HG02571 (cell line): ENCODE measurements around the gene CPLANE1.
"Not testable (repeated sequence)": the region's sequence is repeated elsewhere in the genome, so short reads cannot be mapped to it uniquely, and the experiment has no call there.

Source experiments
- ATAC-seq: cut with Tn5 transposase; IDR thresholded peaks from one replicate; pipeline ENCODE4 v1.9.1; 2021; ENCODE audit warnings: mild to moderate bottlenecking, moderate library complexity; ENCODE audit not compliant: unreplicated experiment

The CPLANE1 gene

GRCh38 chr5:37208883-37209797 is 40.0 kb downstream of the CPLANE1 start:
- ATAC-seq = no peak

DNA sequence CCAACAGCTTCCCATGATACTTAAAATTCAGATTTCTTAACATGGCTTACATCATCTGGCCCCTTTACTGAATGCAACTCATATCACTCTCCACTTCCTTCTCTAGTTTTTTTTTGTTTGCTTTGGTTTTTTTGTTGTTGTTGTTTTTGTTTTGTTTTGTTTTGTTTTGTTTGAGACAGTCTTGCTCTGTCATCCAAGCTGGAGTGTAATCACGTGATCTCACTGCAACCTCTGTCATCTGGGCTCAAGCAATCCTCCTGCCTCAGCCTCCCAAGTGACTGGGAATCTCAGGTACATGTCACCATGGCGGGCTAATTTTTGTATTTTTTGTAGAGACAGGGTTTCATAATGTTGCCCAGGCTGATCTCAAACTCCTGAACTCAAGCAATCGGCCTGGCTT is 41.4 kb downstream of the CPLANE1 start:
- ATAC-seq = no peak

DNA sequence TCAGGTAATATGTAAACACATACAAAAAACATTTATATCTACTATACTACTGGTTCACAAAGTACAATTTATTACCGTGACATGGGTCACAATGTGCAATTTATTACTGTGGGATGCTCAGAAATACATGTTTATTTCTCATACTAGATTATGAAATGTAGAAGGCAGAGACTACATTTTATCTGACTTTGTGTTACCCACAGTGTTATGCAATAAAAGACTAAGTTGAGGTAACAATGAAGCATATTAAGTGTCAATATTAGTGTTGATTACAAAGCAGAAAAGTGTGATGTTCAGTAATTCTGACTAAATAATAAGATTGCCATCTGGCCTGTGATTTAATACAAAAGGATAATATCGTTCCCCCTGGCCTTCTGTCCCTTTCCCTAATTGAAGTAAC is 42.4 kb downstream of the CPLANE1 start:
- ATAC-seq = no peak

GRCh38 chr5:37198842-37199241 is 50.3 kb downstream of the CPLANE1 start:
- ATAC-seq = no peak

- ATAC-seq = no peak
Observed at GRCh38 chr5:37198061-37198460, 51.1 kb downstream of the CPLANE1 start.

DNA sequence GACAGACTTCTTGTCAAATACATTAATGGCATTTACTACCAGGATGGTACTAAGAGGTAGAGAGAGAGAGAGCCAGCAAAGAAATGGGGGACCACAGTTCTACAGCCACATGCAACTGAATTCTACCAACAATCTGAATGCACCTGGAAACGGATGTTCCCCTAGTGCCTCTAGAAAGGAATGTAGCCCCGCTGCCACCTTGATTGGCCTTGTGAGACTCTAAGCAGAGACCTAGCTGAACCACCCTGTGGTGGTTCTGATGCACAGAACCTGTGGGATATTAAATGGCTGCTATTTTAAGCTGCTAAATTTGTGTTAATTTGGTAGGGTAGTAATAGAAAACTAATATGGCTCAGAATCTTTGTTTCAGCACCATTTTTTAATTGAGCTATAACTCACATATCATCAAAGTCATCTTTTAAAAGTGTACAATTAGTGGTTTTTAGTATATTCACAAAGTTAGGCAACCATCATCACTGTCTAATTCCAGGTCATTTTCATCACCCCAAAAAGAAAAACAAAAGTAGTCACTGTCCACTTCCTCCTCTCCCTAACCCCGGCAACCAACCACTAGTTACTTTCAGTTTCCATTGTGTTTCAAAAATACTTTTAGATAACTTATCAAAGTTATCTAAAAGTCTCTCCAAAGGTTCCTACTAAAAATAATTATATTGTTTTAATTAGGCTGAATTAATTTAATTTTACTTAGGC is 51.7 kb downstream of the CPLANE1 start:
- ATAC-seq = peak; percentile 89

DNA sequence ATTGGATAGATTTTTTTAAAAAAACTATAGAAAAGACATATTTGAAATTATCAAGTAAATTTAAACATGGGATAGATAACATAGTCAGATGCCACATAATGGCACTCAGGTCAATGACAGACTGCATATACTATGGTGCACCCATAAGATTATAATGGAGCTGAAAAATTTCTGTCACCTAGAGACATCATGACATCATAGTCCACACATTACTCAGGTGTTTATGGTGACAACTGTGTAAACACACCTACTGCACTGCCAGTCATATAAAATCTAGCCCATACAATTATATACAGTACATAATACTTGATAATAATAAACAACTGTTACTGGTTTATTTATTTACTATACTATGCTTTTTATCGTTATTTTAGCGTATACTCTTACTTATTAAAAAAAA is 58.6 kb downstream of the CPLANE1 start:
- no peak for ATAC-seq

GRCh38 chr5:37189355-37189754 is 59.8 kb downstream of the CPLANE1 start:
- no peak for ATAC-seq

GRCh38 chr5:37187465-37187977 is 61.7 kb downstream of the CPLANE1 start:
- no peak for ATAC-seq

DNA sequence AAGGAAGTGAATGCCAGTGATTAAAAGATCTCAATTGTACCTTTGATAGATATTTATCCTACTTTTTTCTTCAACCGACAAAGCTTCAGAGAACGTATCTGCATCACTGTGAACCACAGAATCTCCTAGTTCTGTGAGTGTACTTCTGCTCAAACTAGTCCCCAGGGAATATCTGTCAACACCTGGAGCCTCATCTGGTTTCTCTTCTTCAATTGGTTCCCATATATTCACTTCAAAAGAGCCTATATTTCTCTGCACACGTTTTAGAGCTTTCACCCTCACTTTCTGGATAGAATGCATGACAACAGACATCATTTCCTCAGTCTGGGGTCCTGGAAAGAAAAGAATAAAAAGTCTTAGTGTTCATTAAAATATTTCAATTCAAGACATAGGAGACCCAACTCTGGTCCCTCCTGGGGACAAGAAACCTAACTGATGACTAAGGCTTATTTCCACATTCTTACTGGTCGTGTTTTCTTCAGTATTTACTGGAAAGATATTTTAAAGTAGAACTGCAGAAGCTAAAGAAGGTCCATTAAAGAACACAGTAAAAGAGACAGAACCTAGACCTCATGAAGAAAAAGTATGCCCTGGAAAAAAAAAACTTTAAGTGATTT is 64.3 kb downstream of the CPLANE1 start:
- ATAC-seq = peak; percentile 87

DNA sequence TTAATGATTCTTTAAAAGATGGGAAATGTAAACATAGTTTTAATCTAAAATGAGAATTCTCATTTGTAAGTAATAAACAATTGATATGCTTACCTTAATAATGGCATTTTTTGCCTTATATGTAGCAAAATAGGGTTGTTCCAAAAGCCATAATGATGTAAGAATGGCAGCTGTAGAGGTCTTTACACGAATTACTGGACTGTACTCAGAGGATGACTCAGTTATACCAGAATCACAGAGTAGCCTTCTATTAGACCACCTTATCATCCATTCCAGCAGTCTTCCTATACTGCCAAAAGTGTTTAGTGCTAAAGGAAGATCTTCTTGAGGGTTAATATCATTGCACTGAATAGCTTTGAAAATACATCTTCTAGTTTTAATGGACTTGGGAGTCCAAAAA is 66.5 kb downstream of the CPLANE1 start:
- ATAC-seq = no peak

DNA sequence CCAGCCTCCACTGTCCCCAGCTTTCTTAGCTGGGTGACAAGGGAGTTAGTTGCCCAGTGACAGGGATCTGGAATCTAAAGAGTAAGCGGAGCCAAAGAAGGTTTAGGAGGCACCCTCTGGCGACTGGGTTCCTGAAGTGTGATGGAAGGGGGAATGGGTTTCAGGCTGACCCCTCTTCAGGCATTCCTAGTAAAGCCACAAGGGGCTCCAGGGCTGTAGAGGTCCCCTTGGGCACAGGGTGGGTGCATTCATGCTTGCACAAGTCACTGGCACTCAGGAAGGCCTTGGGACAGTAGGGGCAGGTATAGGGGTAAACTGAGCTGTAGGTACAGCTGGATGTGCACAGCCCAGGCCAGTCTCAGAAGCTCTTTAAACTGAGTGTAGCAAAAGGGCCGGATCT is 74.2 kb downstream of the CPLANE1 start:
- no peak for ATAC-seq

- ATAC-seq = no peak
Observed at GRCh38 chr5:37172957-37173356, 76.2 kb downstream of the CPLANE1 start.

- ATAC-seq = no peak
Observed at GRCh38 chr5:37170856-37171255, 78.3 kb downstream of the CPLANE1 start.

DNA sequence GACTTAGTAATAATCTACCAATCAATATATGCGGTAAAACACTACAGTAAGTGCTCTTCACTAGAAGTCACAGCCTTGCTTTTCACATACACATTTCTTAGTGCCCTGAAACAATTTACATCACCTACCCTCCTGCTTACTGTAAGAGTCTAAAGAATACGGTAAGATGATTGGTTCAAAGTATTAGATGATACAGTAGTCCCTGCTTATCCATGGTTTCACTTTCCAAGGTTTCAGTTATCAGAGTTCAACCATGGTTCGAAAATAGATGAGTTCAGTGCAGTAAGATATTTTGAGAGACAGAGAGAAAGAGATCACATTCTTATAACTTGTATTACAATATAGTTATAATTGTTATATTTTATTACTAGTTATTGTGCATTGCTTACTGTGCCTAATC is 83.0 kb downstream of the CPLANE1 start:
- ATAC-seq = no peak

DNA sequence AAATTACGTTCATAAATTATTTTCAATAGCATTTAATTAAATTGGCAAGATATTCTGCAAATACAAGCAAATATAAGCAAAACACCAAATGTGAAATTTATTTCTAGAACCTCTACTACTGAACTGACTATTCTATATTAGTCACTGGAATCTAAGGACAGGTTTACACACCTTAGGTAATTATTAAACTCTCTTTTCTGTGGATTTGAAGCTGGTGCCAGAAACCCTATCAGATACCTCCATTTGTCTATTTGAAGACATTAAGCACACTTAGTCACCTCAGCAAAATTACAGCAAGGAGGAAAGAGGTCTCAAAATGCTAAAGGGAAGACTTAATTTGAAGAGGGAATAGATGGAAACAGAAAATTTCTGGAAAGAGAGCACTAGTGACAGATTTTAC is 83.4 kb downstream of the CPLANE1 start:
- no peak for ATAC-seq

GRCh38 chr5:37153661-37154060 is 95.5 kb downstream of the CPLANE1 start:
- ATAC-seq = no peak

- no peak for ATAC-seq
Observed at GRCh38 chr5:37146896-37147295, 102.3 kb downstream of the CPLANE1 start.

DNA sequence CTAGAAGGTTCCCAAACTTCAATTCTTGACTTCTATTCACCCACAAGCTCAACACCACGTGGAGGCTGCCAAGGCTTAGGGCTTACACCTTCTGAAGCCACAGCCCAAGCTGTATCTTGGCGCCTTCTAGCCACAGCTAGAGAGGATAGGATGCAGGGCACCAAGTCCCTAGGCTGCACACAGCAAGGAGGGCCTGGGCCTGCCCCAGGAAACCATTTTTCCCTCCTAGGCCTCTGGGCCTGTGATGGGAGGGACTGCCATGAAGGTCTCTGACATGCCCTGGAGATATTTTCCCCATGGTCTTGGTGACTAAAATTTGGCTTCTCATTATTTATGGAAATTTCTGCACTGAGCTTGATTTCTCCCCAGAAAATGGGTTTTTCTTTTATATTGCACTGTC is 112.5 kb downstream of the CPLANE1 start:
- ATAC-seq = no peak

DNA sequence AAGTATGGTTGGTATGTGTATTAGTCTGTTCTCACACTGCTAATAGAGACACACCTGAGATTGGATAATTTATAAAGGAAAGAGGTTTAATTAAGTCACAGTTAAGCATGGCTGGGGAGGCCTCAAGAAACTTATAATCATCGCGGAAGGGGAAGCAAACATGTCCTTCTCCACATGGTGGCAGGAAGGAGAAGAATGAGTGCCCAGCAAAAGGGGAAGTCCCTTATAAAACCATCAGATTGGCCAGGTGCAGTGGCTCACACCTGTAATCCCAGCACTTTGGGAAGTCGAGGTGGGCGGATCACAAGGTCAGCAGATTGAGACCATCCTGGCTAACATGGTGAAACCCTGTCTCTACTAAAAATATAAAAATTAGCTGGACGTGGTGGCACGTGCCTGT is 113.9 kb downstream of the CPLANE1 start:
- ATAC-seq = not testable (repeated sequence)

- no peak for ATAC-seq
Observed at GRCh38 chr5:37133939-37134338, 115.2 kb downstream of the CPLANE1 start.

DNA sequence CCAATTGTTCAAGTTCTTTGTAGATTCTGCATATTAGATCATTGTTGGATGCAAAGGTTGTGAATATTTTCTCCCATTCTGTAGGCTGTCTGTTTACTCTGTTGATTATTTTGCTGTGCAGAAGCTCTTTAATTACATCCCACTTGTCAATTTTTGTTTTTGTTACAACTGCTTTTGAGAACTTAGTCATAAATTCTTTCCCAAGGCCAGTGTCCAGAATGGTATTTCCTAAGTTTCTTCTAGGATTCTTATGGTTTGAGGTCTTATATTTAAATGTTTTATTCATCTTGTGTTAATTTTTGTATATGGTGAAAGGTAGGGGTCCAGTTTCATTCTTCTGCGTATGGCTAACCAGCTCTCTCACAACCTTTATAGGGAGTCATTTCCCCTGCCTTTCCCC is 116.5 kb downstream of the CPLANE1 start:
- no peak for ATAC-seq
